ENCODE measurements around the gene ARHGAP26. TPM values are rescaled to one million over a fixed set of nuclear protein-coding genes. Genes with fewer than 3 reads are reported as not detected.

ARHGAP26 gene, protein sequence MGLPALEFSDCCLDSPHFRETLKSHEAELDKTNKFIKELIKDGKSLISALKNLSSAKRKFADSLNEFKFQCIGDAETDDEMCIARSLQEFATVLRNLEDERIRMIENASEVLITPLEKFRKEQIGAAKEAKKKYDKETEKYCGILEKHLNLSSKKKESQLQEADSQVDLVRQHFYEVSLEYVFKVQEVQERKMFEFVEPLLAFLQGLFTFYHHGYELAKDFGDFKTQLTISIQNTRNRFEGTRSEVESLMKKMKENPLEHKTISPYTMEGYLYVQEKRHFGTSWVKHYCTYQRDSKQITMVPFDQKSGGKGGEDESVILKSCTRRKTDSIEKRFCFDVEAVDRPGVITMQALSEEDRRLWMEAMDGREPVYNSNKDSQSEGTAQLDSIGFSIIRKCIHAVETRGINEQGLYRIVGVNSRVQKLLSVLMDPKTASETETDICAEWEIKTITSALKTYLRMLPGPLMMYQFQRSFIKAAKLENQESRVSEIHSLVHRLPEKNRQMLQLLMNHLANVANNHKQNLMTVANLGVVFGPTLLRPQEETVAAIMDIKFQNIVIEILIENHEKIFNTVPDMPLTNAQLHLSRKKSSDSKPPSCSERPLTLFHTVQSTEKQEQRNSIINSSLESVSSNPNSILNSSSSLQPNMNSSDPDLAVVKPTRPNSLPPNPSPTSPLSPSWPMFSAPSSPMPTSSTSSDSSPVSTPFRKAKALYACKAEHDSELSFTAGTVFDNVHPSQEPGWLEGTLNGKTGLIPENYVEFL
- 22.5 and 33.1 TPM in 2 replicates for total RNA-seq

DNA sequence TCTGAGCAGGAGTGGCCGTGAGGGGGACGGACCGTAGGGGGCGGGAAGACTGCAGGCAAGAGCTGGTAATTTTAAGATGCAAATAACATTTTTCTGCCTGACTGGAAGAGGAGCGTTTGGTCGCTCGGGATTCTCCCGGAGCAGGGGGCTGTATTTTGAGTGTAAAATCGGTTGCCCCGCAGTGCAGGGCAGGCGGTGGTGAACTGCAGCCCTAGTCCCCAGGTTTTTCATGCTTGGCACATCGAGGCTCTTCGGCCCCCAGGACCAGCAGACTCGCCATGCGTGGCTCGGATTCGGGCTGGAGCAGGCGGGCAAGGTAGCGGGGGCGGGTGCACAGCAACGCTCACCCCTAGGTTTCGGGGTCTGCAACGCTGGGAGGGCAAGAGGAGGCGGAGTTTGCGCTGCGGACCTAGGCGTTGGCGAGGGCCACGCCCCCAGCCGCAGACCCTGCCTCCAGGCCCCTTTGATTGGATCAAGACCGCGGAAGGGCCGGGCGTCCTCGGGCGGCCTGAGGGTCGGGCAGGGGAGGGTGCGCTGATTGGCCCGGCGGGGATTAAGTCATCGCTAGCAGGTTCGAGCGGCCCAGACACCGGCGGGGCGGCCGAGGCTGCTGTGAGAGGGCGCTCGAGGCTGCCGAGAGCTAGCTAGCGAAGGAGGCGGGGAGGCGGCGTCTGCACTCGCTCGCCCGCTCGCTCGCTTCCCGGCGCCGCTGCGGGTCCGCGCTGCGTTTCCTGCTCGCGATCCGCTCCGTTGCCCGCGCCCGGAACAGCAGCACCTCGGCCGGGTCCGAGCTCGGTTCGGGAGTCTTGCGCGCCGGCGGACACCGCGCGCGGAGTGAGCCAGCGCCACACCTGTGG, at the start of gene ARHGAP26:
Gene ARHGAP26, plus strand, starts transcription at position 585 of the 857 bp plus-strand sequence. CDS start 385 bp downstream, outside the sequence.

Other genes with a start within 250 kb of the ARHGAP26 start
- under 0.01 and 0.98 TPM in 2 replicates for gene FGF1, start 84.3 kb upstream of the ARHGAP26 start, total RNA-seq